Glutamatergic neuron (in vitro differentiated cells): ENCODE measurements around the gene CCNT2. TPM values are rescaled to one million over a fixed set of nuclear protein-coding genes. Genes with fewer than 3 reads are reported as not detected.
"Not testable (repeated sequence)": the region's sequence is repeated elsewhere in the genome, so short reads cannot be mapped to it uniquely, and the experiment has no call there.

Source experiments
- DNase-seq: peaks from one replicate; pipeline ENCODE4 v3.0.0; 2022
- H3K27ac Mint-ChIP-seq: one replicate; pipeline ENCODE4 v1.8.0; 2020; ENCODE audit warnings: mild to moderate bottlenecking, mixed read lengths, inconsistent platforms; ENCODE audit not compliant: unreplicated experiment
- H3K27me3 Mint-ChIP-seq: one replicate; pipeline ENCODE4 v1.8.0; 2020; ENCODE audit warnings: mild to moderate bottlenecking, moderate library complexity, mixed read lengths, inconsistent platforms; ENCODE audit not compliant: unreplicated experiment
- H3K36me3 Mint-ChIP-seq: one replicate; pipeline ENCODE4 v1.8.0; 2020; ENCODE audit warnings: mild to moderate bottlenecking, mixed read lengths, inconsistent platforms; ENCODE audit not compliant: unreplicated experiment
- H3K4me1 Mint-ChIP-seq: one replicate; pipeline ENCODE4 v1.8.0; 2020; ENCODE audit warnings: mild to moderate bottlenecking, low read depth, mixed read lengths, inconsistent platforms; ENCODE audit not compliant: unreplicated experiment
- H3K4me3 Mint-ChIP-seq: one replicate; pipeline ENCODE4 v1.8.0; 2020; ENCODE audit warnings: mild to moderate bottlenecking, mixed read lengths, inconsistent platforms; ENCODE audit not compliant: unreplicated experiment
- H3K9me3 Mint-ChIP-seq: one replicate; pipeline ENCODE4 v1.8.0; 2020; ENCODE audit warnings: mild to moderate bottlenecking, moderate library complexity, mixed read lengths, inconsistent platforms; ENCODE audit not compliant: unreplicated experiment
- CTCF ChIP-seq: fragments of 200-600 bp; sonication (generic); IDR thresholded peaks from one replicate; pipeline ENCODE4 v1.5.0; 2021; ENCODE audit not compliant: partially characterized antibody, unreplicated experiment
- total RNA-seq: library from RNA; stranded (reverse); fragmentation: NEBNext Ultra II Directional; extraction: Animal tissue kit (Norgen Biotek cat#: 25700); gene quantifications from one replicate; pipeline ENCODE4 v1.2.1, GENCODE V29; 2021; ENCODE audit not compliant: unreplicated experiment

CCNT2 gene
- total RNA-seq, 1 donor from 2014 or later, result 70.0 TPM

- Mint-ChIP-seq H3K27ac (no peak overlapping the region), H3K9me3 (peaks cover 23% of the 10 kb centered on the region), H3K36me3 (peaks cover 29% of the 10 kb centered on the region), H3K4me3 (no peak overlapping the region), H3K4me1 (peaks cover 2% of the 10 kb centered on the region), H3K27me3 (peaks cover 5% of the 10 kb centered on the region)
- no peak for DNase-seq
- no peak for TF ChIP-seq CTCF
These were observed 54.9 kb downstream of the CCNT2 start for GRCh38 chr2:134973241-134974138.

GRCh38 chr2:134975281-134976009 lies 56.8 kb downstream of the CCNT2 start:
- Mint-ChIP-seq H3K27ac (no peak overlapping the region), H3K9me3 (peaks cover 12% of the 10 kb centered on the region), H3K4me3 (no peak overlapping the region), H3K4me1 (peaks cover 10% of the 10 kb centered on the region), H3K36me3 (peaks cover 22% of the 10 kb centered on the region), H3K27me3 (peaks cover 7% of the 10 kb centered on the region)
- DNase-seq, result no peak
- TF ChIP-seq CTCF, result no peak

GRCh38 chr2:134976074-134976702 lies 57.6 kb downstream of the CCNT2 start:
- peaks cover 9% of the 10 kb centered on the region for H3K9me3 Mint-ChIP-seq
- peaks cover 10% of the 10 kb centered on the region for H3K4me1 Mint-ChIP-seq
- peaks cover 22% of the 10 kb centered on the region for H3K36me3 Mint-ChIP-seq
- no peak for TF ChIP-seq CTCF
- peaks cover 7% of the 10 kb centered on the region for H3K27me3 Mint-ChIP-seq
- no peak overlapping the region for H3K27ac Mint-ChIP-seq
- no peak overlapping the region for H3K4me3 Mint-ChIP-seq
- no peak for DNase-seq

GRCh38 chr2:134977104-134977503 lies 58.5 kb downstream of the CCNT2 start:
- H3K4me1 Mint-ChIP-seq, H3K27me3 Mint-ChIP-seq, H3K9me3 Mint-ChIP-seq, H3K4me3 Mint-ChIP-seq, H3K27ac Mint-ChIP-seq, DNase-seq: not testable (repeated sequence)
- H3K36me3 Mint-ChIP-seq, result peaks cover 22% of the 10 kb centered on the region

GRCh38 chr2:134979221-134979620 lies 60.6 kb downstream of the CCNT2 start:
- TF ChIP-seq CTCF, result no peak
- Mint-ChIP-seq H3K36me3 (peaks cover 9% of the 10 kb centered on the region), H3K4me3 (no peak overlapping the region), H3K4me1 (peaks cover 10% of the 10 kb centered on the region), H3K9me3 (peaks cover 4% of the 10 kb centered on the region), H3K27ac (no peak overlapping the region), H3K27me3 (peaks cover 7% of the 10 kb centered on the region)
- DNase-seq, result no peak
